Keratinocyte (primary cell): ENCODE data around the gene EPHB2. TPM values are rescaled to one million over a fixed set of nuclear protein-coding genes. Genes with fewer than 3 reads are reported as not detected.

Experiments
- DNase-seq: peaks from one replicate; pipeline ENCODE4 v3.0.0-alpha.2; 2011; ENCODE audit warnings: low read depth, missing footprints, low spot score
- FAIRE-seq: peaks from 2 replicates; lab custom pipeline; 2011; peaks lifted over from hg19 to GRCh38; lab: Jason Lieb, UNC
- H2AFZ ChIP-seq: 2 replicates; pipeline ENCODE4 v1.6.0; 2012; ENCODE audit warnings: low read length, control low read depth, inconsistent platforms; ENCODE audit not compliant: control insufficient read depth
- H3K27ac ChIP-seq: 2 replicates; pipeline ENCODE4 v1.5.1; 2011; ENCODE audit warnings: low read length; ENCODE audit not compliant: control insufficient read depth, insufficient read depth
- H3K27me3 ChIP-seq: 3 replicates; pipeline ENCODE4 v1.6.0; 2011; ENCODE audit warnings: low read length; ENCODE audit not compliant: control insufficient read depth, insufficient read depth; ENCODE audit errors: extremely low read depth
- H3K36me3 ChIP-seq, 2 experiments: 2 replicates in 1 of 2; 3 replicates in 1 of 2; pipeline ENCODE4 v1.5.1; 2011; ENCODE audit warnings: low read length in 2 of 2, mild to moderate bottlenecking in 1 of 2; ENCODE audit not compliant: control insufficient read depth in 2 of 2, insufficient read depth in 2 of 2; ENCODE audit errors: extremely low read depth in 1 of 2
- H3K4me1 ChIP-seq: 3 replicates; pipeline ENCODE4 v1.5.1; 2011; ENCODE audit warnings: low read length; ENCODE audit not compliant: control insufficient read depth, insufficient read depth; ENCODE audit errors: extremely low read depth
- H3K4me2 ChIP-seq: 3 replicates; pipeline ENCODE4 v1.6.0; 2011; ENCODE audit warnings: low read depth, low read length; ENCODE audit not compliant: control insufficient read depth, insufficient read depth; ENCODE audit errors: extremely low read depth
- H3K4me3 ChIP-seq, 3 experiments: fragments of 200-600 bp in 1 of 3; sonication (generic) in 1 of 3; 2 replicates in 2 of 3; 3 replicates in 1 of 3; pipeline ENCODE4 v1.5.1; 2011 to 2016; ENCODE audit warnings: low read length in 3 of 3, mild to moderate bottlenecking in 3 of 3, control low read depth in 2 of 3, inconsistent platforms in 1 of 3, low read depth in 1 of 3, mixed read lengths in 1 of 3, mixed run types in 1 of 3, moderate library complexity in 1 of 3; ENCODE audit not compliant: control insufficient read depth in 2 of 3, insufficient read depth in 2 of 3; ENCODE audit errors: extremely low read depth in 1 of 3
- H3K79me2 ChIP-seq: 2 replicates; pipeline ENCODE4 v1.6.0; 2012; ENCODE audit warnings: low read length; ENCODE audit not compliant: control insufficient read depth, insufficient read depth
- H3K9ac ChIP-seq: 3 replicates; pipeline ENCODE4 v1.6.0; 2011; ENCODE audit warnings: low read length; ENCODE audit not compliant: control insufficient read depth, insufficient read depth; ENCODE audit errors: extremely low read depth
- H3K9me1 ChIP-seq: 3 replicates; pipeline ENCODE4 v1.6.0; 2011; ENCODE audit warnings: low read length; ENCODE audit not compliant: control insufficient read depth, insufficient read depth; ENCODE audit errors: extremely low read depth
- H3K9me3 ChIP-seq: 2 replicates; pipeline ENCODE4 v1.5.1; 2012; ENCODE audit warnings: low read depth, low read length; ENCODE audit not compliant: control insufficient read depth
- H4K20me1 ChIP-seq: 3 replicates; pipeline ENCODE4 v1.6.0; 2011; ENCODE audit warnings: low read length; ENCODE audit not compliant: control insufficient read depth, insufficient read depth; ENCODE audit errors: extremely low read depth
- CTCF ChIP-seq, 3 experiments: IDR thresholded peaks in 1 of 3; conservative IDR thresholded peaks in 1 of 3; optimal IDR thresholded peaks in 1 of 3; 2 replicates in 2 of 3; 3 replicates in 1 of 3; pipeline versions ENCODE3 to v1.5.1; 2011; ENCODE audit warnings: low read length in 3 of 3, mild to moderate bottlenecking in 3 of 3, moderate library complexity in 2 of 3, control low read depth in 1 of 3, inconsistent platforms in 1 of 3; ENCODE audit not compliant: insufficient read depth in 2 of 3; ENCODE audit errors: extremely low read depth in 1 of 3
- EZH2 ChIP-seq: IDR thresholded peaks from one replicate; pipeline ENCODE4 v1.6.1; 2012; ENCODE audit warnings: inconsistent platforms, mild to moderate bottlenecking, low read length, moderate library complexity
- dilution Hi-C: fragments of 300-500 bp; cut with MboI; formaldehyde crosslinking; loops from one replicate; pipeline ENCODE4 v1.7.0; 2020; ENCODE audit warnings: low sequenced_read_pairs; ENCODE audit not compliant: extremely low pct_ligation_motif_present
- polyA plus RNA-seq, 5 experiments: library from polyadenylated mRNA; depleted of rRNA in 3 of 5; stranded (reverse) in 3 of 5; stranded (forward) in 1 of 5; unstranded in 1 of 5; fragments of >200 nt; gene quantifications; 1 replicate in 1 of 5; 2 replicates in 3 of 5; 3 replicates in 1 of 5; pipeline versions ENCODE4 v1.2.1 to v1.2.3, GENCODE V29; 2011 to 2012; ENCODE audit warnings: missing spikeins in 2 of 5, low read depth in 1 of 5, low replicate concordance in 1 of 5

Gene EPHB2
- polyA plus RNA-seq, 1 donor (not counting 4 experiments of a cell fraction or from before 2014, with no cell fraction given): 0.10 TPM

DNA sequence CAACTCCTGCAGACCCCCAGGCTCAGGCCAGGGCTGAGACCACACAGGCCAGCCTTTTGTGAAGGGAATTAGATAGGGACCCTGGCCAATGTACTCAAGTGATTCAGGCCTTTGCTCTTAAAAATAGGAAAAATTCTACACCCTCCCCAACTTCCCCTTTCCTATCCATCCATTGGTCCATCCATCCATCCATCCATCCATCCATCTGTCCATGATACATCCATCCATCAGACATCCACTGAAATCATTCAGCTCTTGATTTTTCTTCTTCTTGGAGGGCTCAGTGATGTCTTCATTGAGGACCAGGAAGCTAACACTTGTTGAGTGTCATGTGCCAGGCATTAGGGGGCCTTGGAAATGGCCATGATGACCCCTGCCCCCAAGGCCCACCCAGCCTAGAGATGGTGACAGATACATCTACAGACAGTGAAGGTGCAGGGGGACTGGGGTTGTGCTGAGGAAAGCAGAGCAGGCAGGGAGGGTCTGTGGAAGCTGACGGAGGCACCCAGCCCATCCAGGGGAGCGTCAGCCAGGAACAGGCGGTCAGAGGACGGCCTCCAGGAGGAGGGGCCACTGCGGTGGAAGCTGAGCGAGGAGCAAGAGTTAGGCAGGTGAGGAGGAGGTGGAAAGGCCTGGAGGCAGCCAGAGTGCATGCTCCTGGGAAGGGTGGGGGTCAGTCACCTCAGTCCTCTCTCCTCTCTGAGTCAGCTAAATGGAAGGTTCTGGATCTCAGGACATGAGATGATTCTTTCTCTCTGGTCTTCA lies 81.9 kb downstream of the EPHB2 start:
- no peaks in the 10 kb centered on the region for H4K20me1 ChIP-seq

GRCh38 chr1:22793647-22794046 lies 83.0 kb downstream of the EPHB2 start:
- H3K9me1 ChIP-seq: no peaks in the 10 kb centered on the region
- DNase-seq (no peak), FAIRE-seq (no peak)
- H3K4me3 ChIP-seq: no peak overlapping the region
- TF ChIP-seq EZH2 (no peak), CTCF (optimal IDR thresholded peaks at IDR 0.05 in 1 of 3, IDR thresholded peaks at IDR 0.05 in 1 of 3, conservative IDR thresholded peaks at IDR 0.05 in 1 of 3; ENCODE audit: extremely low read depth in 1 of 3, insufficient read depth in 2 of 3, low read length in 3 of 3) (no peak)
- H3K79me2 ChIP-seq: no peaks in the 10 kb centered on the region
- peaks cover 9% of the 10 kb centered on the region for H3K27me3 ChIP-seq
- H3K36me3 ChIP-seq: no peaks in the 10 kb centered on the region
- H3K4me2 ChIP-seq: no peak overlapping the region
- peaks cover 4% of the 10 kb centered on the region for H3K4me1 ChIP-seq
- no peaks in the 10 kb centered on the region for H3K9me3 ChIP-seq
- no peaks in the 10 kb centered on the region for H4K20me1 ChIP-seq
- no peak overlapping the region for H3K27ac ChIP-seq
- no peak overlapping the region for H2AFZ ChIP-seq
- no peak overlapping the region for H3K9ac ChIP-seq
- dilution Hi-C loops: no loop called here

More for the DNA sequence above, 81.9 kb downstream of the EPHB2 start:
- TF ChIP-seq EZH2: no peak
- no peak for TF ChIP-seq CTCF (optimal IDR thresholded peaks at IDR 0.05 in 1 of 3, IDR thresholded peaks at IDR 0.05 in 1 of 3, conservative IDR thresholded peaks at IDR 0.05 in 1 of 3; ENCODE audit: extremely low read depth in 1 of 3, insufficient read depth in 2 of 3, low read length in 3 of 3)
- H3K4me2 ChIP-seq: no peak overlapping the region
- H3K4me3 ChIP-seq: no peak overlapping the region
- H3K9ac ChIP-seq: no peak overlapping the region
- H3K9me3 ChIP-seq: no peaks in the 10 kb centered on the region
- no peak for FAIRE-seq
- H3K9me1 ChIP-seq: no peaks in the 10 kb centered on the region
- dilution Hi-C loops: no loop called here
- peaks cover 4% of the 10 kb centered on the region for H3K27me3 ChIP-seq
- H3K27ac ChIP-seq: no peak overlapping the region
- no peaks in the 10 kb centered on the region for H3K79me2 ChIP-seq
- H3K36me3 ChIP-seq: no peaks in the 10 kb centered on the region
- no peak for DNase-seq
- H3K4me1 ChIP-seq: peaks cover 4% of the 10 kb centered on the region
- H2AFZ ChIP-seq: no peak overlapping the region
